Astrocyte of the spinal cord (primary cell): Measurements from ENCODE around the gene CYP2A7.
"Not testable (repeated sequence)": the region's sequence is repeated elsewhere in the genome, so short reads cannot be mapped to it uniquely, and the experiment has no call there.

Experiments
- DNase-seq: peaks from one replicate; pipeline ENCODE4 v3.0.0; 2011; ENCODE audit warnings: low read depth, low spot score
- H3K4me3 ChIP-seq: 2 replicates; pipeline ENCODE4 v1.5.1; 2011; ENCODE audit warnings: low read depth, mild to moderate bottlenecking, low read length, moderate library complexity
- CTCF ChIP-seq: IDR thresholded peaks from 2 replicates; pipeline ENCODE4 v1.5.1; 2012; ENCODE audit warnings: low read depth, mild to moderate bottlenecking, low read length, inconsistent platforms
- in situ Hi-C: cut with HindIII; loops from 2 replicates; pipeline ENCODE4 v1.10.0; 2017; ENCODE audit warnings: low sequenced_read_pairs

The CYP2A7 gene

GRCh38 chr19:40827386-40828247 lies 54.4 kb downstream of the CYP2A7 start:
- no peak overlapping the region for H3K4me3 ChIP-seq

GRCh38 chr19:40826699-40827385 lies 55.2 kb downstream of the CYP2A7 start:
- in situ Hi-C loops = not testable (repeated sequence)

More at GRCh38 chr19:40827386-40828247, 54.4 kb downstream of the CYP2A7 start:
- in situ Hi-C loops = no loop called here
- no peak for DNase-seq
- TF ChIP-seq CTCF = no peak

GRCh38 chr19:40826312-40826698 lies 55.7 kb downstream of the CYP2A7 start:
- H3K4me3 ChIP-seq, DNase-seq, in situ Hi-C loops: not testable (repeated sequence)

More at GRCh38 chr19:40826699-40827385, 55.2 kb downstream of the CYP2A7 start:
- not testable (repeated sequence) for H3K4me3 ChIP-seq, DNase-seq

GRCh38 chr19:40825460-40826095 lies 56.5 kb downstream of the CYP2A7 start:
- DNase-seq, H3K4me3 ChIP-seq, in situ Hi-C loops: not testable (repeated sequence)
